IPS DF 6.9 (cell line): ENCODE data around the gene WIPF2.
"Not testable (repeated sequence)": the region's sequence is repeated elsewhere in the genome, so short reads cannot be mapped to it uniquely, and the experiment has no call there.

Experiments
- DNase-seq: peaks from one replicate; pipeline ENCODE4 v3.0.0-alpha.2; 2013; ENCODE audit warnings: low read depth, low spot score
- H3K27ac ChIP-seq: one replicate; pipeline ENCODE4 v1.5.1; 2013; ENCODE audit warnings: low read length, control low read depth
- H3K27me3 ChIP-seq: 2 replicates; pipeline ENCODE4 v1.6.1; 2013; ENCODE audit warnings: mild to moderate bottlenecking, low read length; ENCODE audit not compliant: control insufficient read depth, insufficient read depth
- H3K36me3 ChIP-seq: 2 replicates; pipeline ENCODE4 v1.6.1; 2013; ENCODE audit warnings: low read length; ENCODE audit not compliant: control insufficient read depth, insufficient read depth
- H3K4me1 ChIP-seq: 2 replicates; pipeline ENCODE4 v1.6.1; 2013; ENCODE audit warnings: low read length; ENCODE audit not compliant: control insufficient read depth, insufficient read depth
- H3K4me3 ChIP-seq: 2 replicates; pipeline ENCODE4 v1.5.1; 2013; ENCODE audit warnings: mild to moderate bottlenecking, low read length
- H3K9me3 ChIP-seq: 2 replicates; pipeline ENCODE4 v1.6.1; 2013; ENCODE audit warnings: low read length, inconsistent platforms; ENCODE audit not compliant: control insufficient read depth, insufficient read depth
- WGBS: extraction: QIAGEN DNeasy Blood & Tissue Kit; methylation state at CpG from one replicate; pipeline ENCODE4 v1.1.7; 2013; ENCODE audit warnings: mixed read lengths, missing lambda C conversion rate; ENCODE audit not compliant: insufficient read length, insufficient coverage; 5-methylcytosine and 5-hydroxymethylcytosine counted together

Gene WIPF2

GRCh38 chr17:40293363-40293762, 74.3 kb downstream of the WIPF2 start:
- WGBS = no CpG with 5 or more reads among the region's 1 CpG
- Histone ChIP-seq H3K36me3 (peaks cover 34% of the 10 kb centered on the region; the same call in 1 of the 2 replicates), H3K27me3 (no peaks in the 10 kb centered on the region), H3K9me3 (no peaks in the 10 kb centered on the region), H3K4me1 (no peaks in the 10 kb centered on the region), H3K4me3 (no peak overlapping the region), H3K27ac (no peak overlapping the region)
- no peak for DNase-seq

GRCh38 chr17:40295488-40296436, 76.7 kb downstream of the WIPF2 start:
- no peaks in the 10 kb centered on the region for H3K9me3 ChIP-seq
- peaks cover 30% of the 10 kb centered on the region; the same call in 1 of the 2 replicates for H3K36me3 ChIP-seq
- H3K27ac ChIP-seq = no peak overlapping the region
- WGBS = no CpG with 5 or more reads among the region's 5 CpGs
- H3K27me3 ChIP-seq = no peaks in the 10 kb centered on the region
- no peak for DNase-seq
- no peak overlapping the region for H3K4me3 ChIP-seq
- no peaks in the 10 kb centered on the region for H3K4me1 ChIP-seq

- Histone ChIP-seq H3K27ac (no peak overlapping the region), H3K4me3 (no peak overlapping the region), H3K9me3 (no peaks in the 10 kb centered on the region), H3K4me1 (no peaks in the 10 kb centered on the region), H3K27me3 (no peaks in the 10 kb centered on the region), H3K36me3 (peaks cover 21% of the 10 kb centered on the region; the same call in 1 of the 2 replicates)
- WGBS = no CpG with 5 or more reads among the region's 2 CpGs
- no peak for DNase-seq
Measured at GRCh38 chr17:40297511-40297910, 78.4 kb downstream of the WIPF2 start.

GRCh38 chr17:40298726-40299125, 79.6 kb downstream of the WIPF2 start:
- DNase-seq = no peak
- H3K4me1 ChIP-seq = no peaks in the 10 kb centered on the region
- H3K9me3 ChIP-seq = no peaks in the 10 kb centered on the region
- no peak overlapping the region for H3K27ac ChIP-seq
- no peak overlapping the region for H3K4me3 ChIP-seq
- H3K36me3 ChIP-seq = peaks cover 21% of the 10 kb centered on the region; the same call in 1 of the 2 replicates
- no CpG with 5 or more reads among the region's 3 CpGs for WGBS
- H3K27me3 ChIP-seq = no peaks in the 10 kb centered on the region

- H3K27ac ChIP-seq, H3K4me3 ChIP-seq, H3K27me3 ChIP-seq, H3K9me3 ChIP-seq, DNase-seq, H3K4me1 ChIP-seq: not testable (repeated sequence)
- WGBS = no CpG with 5 or more reads among the region's 7 CpGs
- H3K36me3 ChIP-seq = peaks cover 19% of the 10 kb centered on the region; the same call in 1 of the 2 replicates
Measured at GRCh38 chr17:40299159-40299757, 80.2 kb downstream of the WIPF2 start.

GRCh38 chr17:40301315-40301714, 82.2 kb downstream of the WIPF2 start:
- Histone ChIP-seq H3K27me3 (no peaks in the 10 kb centered on the region), H3K4me3 (no peak overlapping the region), H3K36me3 (peaks cover 17% of the 10 kb centered on the region; the same call in 1 of the 2 replicates), H3K9me3 (no peaks in the 10 kb centered on the region), H3K4me1 (0 out of 2 replicates have a peak, but pooled peaks cover under 1% of the 10 kb centered on the region), H3K27ac (no peak overlapping the region)
- WGBS = no CpG with 5 or more reads among the region's 4 CpGs
- no peak for DNase-seq

- Histone ChIP-seq H3K4me1 (peaks cover 9% of the 10 kb centered on the region; the same call in 1 of the 2 replicates), H3K36me3 (peaks cover 11% of the 10 kb centered on the region; the same call in 1 of the 2 replicates), H3K27ac (no peak overlapping the region), H3K4me3 (no peak overlapping the region), H3K9me3 (no peaks in the 10 kb centered on the region), H3K27me3 (no peaks in the 10 kb centered on the region)
- WGBS = no CpG with 5 or more reads among the region's 4 CpGs
- DNase-seq = no peak
Measured at GRCh38 chr17:40303009-40303657, 84.0 kb downstream of the WIPF2 start.

- Histone ChIP-seq H3K27me3 (no peaks in the 10 kb centered on the region), H3K9me3 (no peaks in the 10 kb centered on the region), H3K4me3 (no peak overlapping the region), H3K27ac (no peak overlapping the region), H3K36me3 (peaks cover 8% of the 10 kb centered on the region; the same call in 1 of the 2 replicates), H3K4me1 (peaks cover 9% of the 10 kb centered on the region; the same call in 1 of the 2 replicates)
- WGBS = no CpG with 5 or more reads among the region's 5 CpGs
- no peak for DNase-seq
Measured at GRCh38 chr17:40303708-40304551, 84.8 kb downstream of the WIPF2 start.

- not testable (repeated sequence) for H3K4me1 ChIP-seq, H3K4me3 ChIP-seq, H3K36me3 ChIP-seq, DNase-seq, H3K9me3 ChIP-seq, H3K27ac ChIP-seq, H3K27me3 ChIP-seq
- WGBS = no CpG with 5 or more reads among the region's 5 CpGs
Measured at GRCh38 chr17:40304552-40304863, 85.4 kb downstream of the WIPF2 start.

GRCh38 chr17:40304866-40305265, 85.8 kb downstream of the WIPF2 start:
- not testable (repeated sequence) for H3K9me3 ChIP-seq, H3K36me3 ChIP-seq, H3K27me3 ChIP-seq, DNase-seq, H3K4me3 ChIP-seq, H3K27ac ChIP-seq
- no CpG with 5 or more reads among the region's 5 CpGs for WGBS
- peaks cover 10% of the 10 kb centered on the region; the same call in 1 of the 2 replicates for H3K4me1 ChIP-seq
